Activated B cell treated with CpG ODN at 0.5 μM for 24 hours (primary cell): Measurements from ENCODE around the gene PRDM16. TPM values are rescaled to one million over a fixed set of nuclear protein-coding genes. Genes with fewer than 3 reads are reported as not detected.

Experiments
- ATAC-seq: fragments of 200-7000 bp; cut with Tn5 transposase; one replicate; pipeline ENCODE4 v1.10.0; 2021; ENCODE audit warnings: low read depth, mild to moderate bottlenecking, moderate library complexity
- CTCF ChIA-PET: fragments of 350-600 bp; sonication (Branson Sonifier 250); formaldehyde crosslinking; loops from one replicate; lab custom pipeline; 2021; ENCODE audit warnings: antibody characterized with exemption; lab: Charles Lee
- POLR2A ChIA-PET: fragments of 350-600 bp; sonication (Branson Sonifier 250); formaldehyde crosslinking; loops from one replicate; lab custom pipeline; 2021; ENCODE audit warnings: antibody characterized with exemption; lab: Charles Lee
- DNase-seq: peaks from one replicate; pipeline ENCODE4 v3.0.0; 2022
- H3K27ac Mint-ChIP-seq: one replicate; pipeline ENCODE4 v1.8.0; 2020; ENCODE audit warnings: mixed read lengths
- H3K27me3 Mint-ChIP-seq: one replicate; pipeline ENCODE4 v1.8.0; 2021; ENCODE audit warnings: mixed read lengths
- H3K36me3 Mint-ChIP-seq: one replicate; pipeline ENCODE4 v1.8.0; 2021; ENCODE audit warnings: low read depth, mixed read lengths
- H3K4me1 Mint-ChIP-seq: one replicate; pipeline ENCODE4 v1.8.0; 2021; ENCODE audit warnings: mixed read lengths
- H3K4me3 Mint-ChIP-seq: one replicate; pipeline ENCODE4 v1.8.0; 2020; ENCODE audit warnings: mild to moderate bottlenecking, mixed read lengths
- H3K9me3 Mint-ChIP-seq: one replicate; pipeline ENCODE4 v1.8.0; 2020; ENCODE audit warnings: mixed read lengths
- CTCF ChIP-seq: fragments of 200-600 bp; IDR thresholded peaks from one replicate; pipeline ENCODE4 v1.8.0; 2022; ENCODE audit warnings: antibody characterized with exemption, mild to moderate bottlenecking
- intact Hi-C: fragments of 100-400 bp; cut with micrococcal nuclease; formaldehyde crosslinking; loops from one replicate; pipeline ENCODE4 v1.15.1; 2024
- total RNA-seq: library from RNA; stranded (reverse); gene quantifications from 2 replicates; pipeline ENCODE4 v1.2.3, GENCODE V29; 2022

PRDM16 gene
- total RNA-seq, 1 donor from 2014 or later = not detected

GRCh38 chr1:3397311-3397710, 328.3 kb downstream of the PRDM16 start:
- H3K36me3 Mint-ChIP-seq = no peaks in the 10 kb centered on the region
- no peak overlapping the region for H3K4me3 Mint-ChIP-seq
- POLR2A ChIA-PET = no interaction called here
- H3K27me3 Mint-ChIP-seq = peaks cover 28% of the 10 kb centered on the region
- H3K27ac Mint-ChIP-seq = no peak overlapping the region
- TF ChIP-seq CTCF = no peak
- CTCF ChIA-PET = no interaction called here
- no peaks in the 10 kb centered on the region for H3K4me1 Mint-ChIP-seq
- DNase-seq (no peak), ATAC-seq (no peak)
- intact Hi-C loops = no loop called here
- H3K9me3 Mint-ChIP-seq = no peaks in the 10 kb centered on the region

- ChIA-PET CTCF (no interaction called here), POLR2A (no interaction called here)
- no peak for TF ChIP-seq CTCF
- Mint-ChIP-seq H3K36me3 (no peaks in the 10 kb centered on the region), H3K9me3 (no peaks in the 10 kb centered on the region), H3K4me1 (no peaks in the 10 kb centered on the region), H3K4me3 (no peak overlapping the region), H3K27ac (no peak overlapping the region), H3K27me3 (peaks cover 16% of the 10 kb centered on the region)
- intact Hi-C loops = no loop called here
- DNase-seq (no peak), ATAC-seq (no peak)
Measured at GRCh38 chr1:3398396-3399140, 329.6 kb downstream of the PRDM16 start.

- POLR2A ChIA-PET = no interaction called here
- no peak for TF ChIP-seq CTCF
- Mint-ChIP-seq H3K9me3 (no peaks in the 10 kb centered on the region), H3K27me3 (peaks cover 13% of the 10 kb centered on the region), H3K4me3 (no peak overlapping the region), H3K4me1 (no peaks in the 10 kb centered on the region), H3K36me3 (no peaks in the 10 kb centered on the region), H3K27ac (no peak overlapping the region)
- CTCF ChIA-PET = no interaction called here
- DNase-seq (no peak), ATAC-seq (no peak)
- intact Hi-C loops = no loop called here
Measured at GRCh38 chr1:3399732-3400131, 330.7 kb downstream of the PRDM16 start.

- H3K9me3 Mint-ChIP-seq = no peaks in the 10 kb centered on the region
- no peaks in the 10 kb centered on the region for H3K27me3 Mint-ChIP-seq
- no peak for TF ChIP-seq CTCF
- intact Hi-C loops = no loop called here
- ChIA-PET POLR2A (no interaction called here), CTCF (no interaction called here)
- H3K4me3 Mint-ChIP-seq = no peak overlapping the region
- no peaks in the 10 kb centered on the region for H3K36me3 Mint-ChIP-seq
- no peak overlapping the region for H3K27ac Mint-ChIP-seq
- DNase-seq (no peak), ATAC-seq (no peak)
- H3K4me1 Mint-ChIP-seq = no peaks in the 10 kb centered on the region
Measured at GRCh38 chr1:3401585-3402257, 332.7 kb downstream of the PRDM16 start.

- DNase-seq (no peak), ATAC-seq (no peak)
- Mint-ChIP-seq H3K27ac (no peak overlapping the region), H3K4me1 (no peaks in the 10 kb centered on the region), H3K27me3 (no peaks in the 10 kb centered on the region), H3K9me3 (no peaks in the 10 kb centered on the region), H3K4me3 (no peak overlapping the region), H3K36me3 (no peaks in the 10 kb centered on the region)
- ChIA-PET POLR2A (no interaction called here), CTCF (no interaction called here)
- TF ChIP-seq CTCF = no peak
- intact Hi-C loops = no loop called here
Measured at GRCh38 chr1:3402258-3403010, 333.4 kb downstream of the PRDM16 start.
